Sigmoid colon (tissue), 4 donors: ENCODE measurements around the gene PCBD1.

ENCODE experiments used
- POLR2A ChIP-seq, 2 donors: fragments of 450-650 bp; IDR thresholded peaks; one replicate each; pipeline ENCODE4 v1.6.1; 2016; ENCODE audit warnings: antibody characterized with exemption in 2 of 2, mild to moderate bottlenecking in 2 of 2, moderate library complexity in 2 of 2
- POLR2AphosphoS5 ChIP-seq, 4 donors: sonication (generic); formaldehyde crosslinking; IDR thresholded peaks; one replicate each; pipeline ENCODE4 v1.6.1; 2017; ENCODE audit warnings: antibody characterized with exemption in 4 of 4

- TF ChIP-seq POLR2A (IDR thresholded peaks at IDR 0.05) (no peak), POLR2AphosphoS5 (IDR thresholded peaks at IDR 0.05) (no peak)
Observed at GRCh38 chr10:70921285-70921684, 32.9 kb upstream of the PCBD1 start.
